Activated B cell treated with CpG ODN at 0.5 μM for 24 hours (primary cell): ENCODE results near the gene ANKRD11. TPM values are rescaled to one million over a fixed set of nuclear protein-coding genes. Genes with fewer than 3 reads are reported as not detected.

Source experiments
- ATAC-seq: fragments of 200-7000 bp; cut with Tn5 transposase; one replicate; pipeline ENCODE4 v1.10.0; 2021; ENCODE audit warnings: low read depth, mild to moderate bottlenecking, moderate library complexity
- CTCF ChIA-PET: fragments of 350-600 bp; sonication (Branson Sonifier 250); formaldehyde crosslinking; loops from one replicate; lab custom pipeline; 2021; ENCODE audit warnings: antibody characterized with exemption; lab: Charles Lee
- POLR2A ChIA-PET: fragments of 350-600 bp; sonication (Branson Sonifier 250); formaldehyde crosslinking; loops from one replicate; lab custom pipeline; 2021; ENCODE audit warnings: antibody characterized with exemption; lab: Charles Lee
- DNase-seq: peaks from one replicate; pipeline ENCODE4 v3.0.0; 2022
- H3K27ac Mint-ChIP-seq: one replicate; pipeline ENCODE4 v1.8.0; 2020; ENCODE audit warnings: mixed read lengths
- H3K27me3 Mint-ChIP-seq: one replicate; pipeline ENCODE4 v1.8.0; 2021; ENCODE audit warnings: mixed read lengths
- H3K36me3 Mint-ChIP-seq: one replicate; pipeline ENCODE4 v1.8.0; 2021; ENCODE audit warnings: low read depth, mixed read lengths
- H3K4me1 Mint-ChIP-seq: one replicate; pipeline ENCODE4 v1.8.0; 2021; ENCODE audit warnings: mixed read lengths
- H3K4me3 Mint-ChIP-seq: one replicate; pipeline ENCODE4 v1.8.0; 2020; ENCODE audit warnings: mild to moderate bottlenecking, mixed read lengths
- H3K9me3 Mint-ChIP-seq: one replicate; pipeline ENCODE4 v1.8.0; 2020; ENCODE audit warnings: mixed read lengths
- CTCF ChIP-seq: fragments of 200-600 bp; IDR thresholded peaks from one replicate; pipeline ENCODE4 v1.8.0; 2022; ENCODE audit warnings: antibody characterized with exemption, mild to moderate bottlenecking
- intact Hi-C: fragments of 100-400 bp; cut with micrococcal nuclease; formaldehyde crosslinking; loops from one replicate; pipeline ENCODE4 v1.15.1; 2024
- total RNA-seq: library from RNA; stranded (reverse); gene quantifications from 2 replicates; pipeline ENCODE4 v1.2.3, GENCODE V29; 2022

Gene ANKRD11
- total RNA-seq, 1 donor from 2014 or later, result 243 TPM

DNA sequence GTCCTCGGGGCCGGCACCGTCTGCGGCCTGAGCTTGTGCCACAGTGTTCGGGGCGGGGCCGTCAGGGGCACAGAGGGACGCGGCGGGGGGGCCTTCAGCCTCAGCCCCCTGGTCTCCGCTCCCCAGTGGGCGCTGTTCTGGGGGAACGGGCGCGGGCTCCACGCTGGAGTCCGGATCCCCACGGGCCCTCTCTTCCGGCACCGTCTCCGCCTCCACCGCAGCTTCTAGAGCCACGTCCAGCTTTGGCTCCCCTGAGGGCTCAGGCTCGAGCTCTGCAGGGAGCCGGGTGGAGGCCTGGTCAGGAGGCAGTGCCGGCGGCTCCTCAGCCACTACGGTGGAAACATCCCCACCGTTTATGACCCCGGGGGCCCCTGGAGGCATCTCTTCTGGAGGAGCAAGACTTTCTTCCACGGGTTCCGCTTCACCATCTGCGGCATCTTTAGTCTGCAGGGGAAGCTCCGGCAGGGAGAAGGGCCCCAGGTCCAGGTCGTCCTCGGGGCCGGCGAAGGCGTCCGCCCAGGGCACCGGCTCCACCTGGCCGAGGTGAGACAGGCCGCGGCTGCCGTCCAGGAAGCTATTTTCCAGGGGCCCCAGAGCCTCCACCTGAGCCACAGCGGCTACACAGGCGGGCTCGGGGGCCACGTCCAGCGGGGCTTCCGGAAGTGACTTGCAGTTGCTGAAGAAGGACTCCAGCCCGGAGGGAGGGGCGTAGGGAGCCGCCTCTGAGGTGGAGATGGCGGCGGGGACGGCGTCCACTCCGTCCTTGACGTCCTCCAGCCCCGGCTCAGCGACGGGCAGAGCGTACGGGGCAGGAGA is 210.5 kb downstream of the ANKRD11 start:
- no peaks in the 10 kb centered on the region for H3K4me1 Mint-ChIP-seq
- ChIA-PET CTCF (no interaction called here), POLR2A (no interaction called here)
- DNase-seq, result no peak
- H3K27ac Mint-ChIP-seq, result no peak overlapping the region
- no peak for ATAC-seq
- intact Hi-C loops, result no loop called here
- TF ChIP-seq CTCF, result no peak
- H3K36me3 Mint-ChIP-seq, result peaks cover 40% of the 10 kb centered on the region
- no peak overlapping the region for H3K4me3 Mint-ChIP-seq
- no peaks in the 10 kb centered on the region for H3K27me3 Mint-ChIP-seq
- H3K9me3 Mint-ChIP-seq, result no peaks in the 10 kb centered on the region

DNA sequence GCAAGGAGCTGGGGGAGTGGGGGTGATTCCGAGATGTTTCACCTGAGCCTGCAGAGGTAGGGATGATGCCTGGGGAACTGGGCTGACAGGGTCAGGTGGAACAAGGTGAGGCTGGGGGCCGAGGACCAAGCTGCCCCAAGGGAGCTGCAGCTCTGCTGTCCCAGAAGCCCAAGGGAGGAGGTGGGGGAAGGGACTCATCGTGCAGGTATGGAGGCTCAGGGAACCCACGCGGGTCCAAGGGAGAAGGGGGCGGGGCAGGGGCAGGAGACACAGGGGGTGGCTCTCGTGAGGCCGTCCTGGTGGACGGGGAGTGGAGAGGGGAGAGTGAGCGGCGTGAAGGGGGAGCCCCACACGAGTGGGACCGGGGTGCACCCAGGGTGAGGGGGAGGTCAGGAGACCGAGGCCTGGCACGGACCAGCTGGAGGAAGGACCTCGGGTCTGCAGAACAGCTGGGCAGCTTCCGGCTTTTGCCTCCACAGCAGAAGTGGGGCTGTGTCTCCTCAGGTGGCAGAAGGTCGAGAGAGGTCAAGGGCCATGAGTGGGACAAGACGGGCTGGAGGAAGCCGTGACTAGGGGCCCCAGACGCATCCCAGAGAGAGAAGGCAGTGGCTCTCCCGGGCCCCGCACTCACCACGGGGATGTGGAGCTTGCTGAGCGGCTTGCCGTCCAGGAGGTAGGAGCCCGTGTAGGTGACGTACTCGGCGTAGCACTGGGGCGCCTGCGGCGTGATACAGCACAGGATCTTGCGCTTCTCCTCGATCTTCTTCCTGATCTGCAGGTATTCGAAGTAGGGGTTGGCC is 211.7 kb downstream of the ANKRD11 start:
- ATAC-seq (no peak), DNase-seq (no peak)
- ChIA-PET CTCF (no interaction called here), POLR2A (interaction anchor here (0.6 kb wide), 1 partner anchor 445 kb away, joined by 4 read pairs; no protein-coding TSS in a partner anchor)
- H3K4me1 Mint-ChIP-seq, result no peaks in the 10 kb centered on the region
- H3K36me3 Mint-ChIP-seq, result peaks cover 51% of the 10 kb centered on the region
- intact Hi-C loops, result no loop called here
- H3K27ac Mint-ChIP-seq, result no peak overlapping the region
- H3K4me3 Mint-ChIP-seq, result no peak overlapping the region
- TF ChIP-seq CTCF, result no peak
- H3K27me3 Mint-ChIP-seq, result no peaks in the 10 kb centered on the region
- no peaks in the 10 kb centered on the region for H3K9me3 Mint-ChIP-seq

- Mint-ChIP-seq H3K27me3 (no peaks in the 10 kb centered on the region), H3K4me1 (no peaks in the 10 kb centered on the region), H3K4me3 (no peak overlapping the region), H3K36me3 (peaks cover 59% of the 10 kb centered on the region), H3K27ac (no peak overlapping the region), H3K9me3 (no peaks in the 10 kb centered on the region)
- ChIA-PET CTCF (no interaction called here), POLR2A (no interaction called here)
- ATAC-seq (no peak), DNase-seq (no peak)
- intact Hi-C loops, result no loop called here
- no peak for TF ChIP-seq CTCF
Observed at GRCh38 chr16:89277641-89278341, 212.6 kb downstream of the ANKRD11 start.

DNA sequence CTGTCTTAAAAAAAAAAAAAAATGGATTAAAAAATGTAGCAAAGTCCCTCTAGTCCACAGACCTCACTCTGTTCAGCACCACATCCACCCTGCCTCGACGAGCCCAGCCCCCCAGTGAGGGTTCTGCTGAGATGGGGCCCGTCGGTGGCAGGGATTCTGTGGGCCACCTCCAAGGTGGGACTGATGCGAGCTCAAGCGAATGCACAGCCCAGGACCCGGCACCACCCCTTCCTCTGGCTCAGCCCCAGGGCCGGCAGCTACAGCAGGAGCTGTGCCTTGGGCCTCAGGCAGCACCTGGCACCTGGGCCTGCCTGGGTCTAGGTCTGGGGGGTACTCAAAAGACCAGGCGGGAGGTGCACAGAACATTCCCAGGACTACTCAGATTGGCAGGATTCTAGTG is 213.3 kb downstream of the ANKRD11 start:
- no peak overlapping the region for H3K4me3 Mint-ChIP-seq
- no peak for ATAC-seq
- no peaks in the 10 kb centered on the region for H3K27me3 Mint-ChIP-seq
- no peaks in the 10 kb centered on the region for H3K9me3 Mint-ChIP-seq
- POLR2A ChIA-PET, result no interaction called here
- intact Hi-C loops, result no loop called here
- H3K36me3 Mint-ChIP-seq, result peaks cover 67% of the 10 kb centered on the region
- H3K4me1 Mint-ChIP-seq, result no peaks in the 10 kb centered on the region
- CTCF ChIA-PET, result no interaction called here
- DNase-seq, result no peak
- no peak for TF ChIP-seq CTCF
- H3K27ac Mint-ChIP-seq, result no peak overlapping the region
